Measurements from ENCODE around the gene TBX18.

DNA sequence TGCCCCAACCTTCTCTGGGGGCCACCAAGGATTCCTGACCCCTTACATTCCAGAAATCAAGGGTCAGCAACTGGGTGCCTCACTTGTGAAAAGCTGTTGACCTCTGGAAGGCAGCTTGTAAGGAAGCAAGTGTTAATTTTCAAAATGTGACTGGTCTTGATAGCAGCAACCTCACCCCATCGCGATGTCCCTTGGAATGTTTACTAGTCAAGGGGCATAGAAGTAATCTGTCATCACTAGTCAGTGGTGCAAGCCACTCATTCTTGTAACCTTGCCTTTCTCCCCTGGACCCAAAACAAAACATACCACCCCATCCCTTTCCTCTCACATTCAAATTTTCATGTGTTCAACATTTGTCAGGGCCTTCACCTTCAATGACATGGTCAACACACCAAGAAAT is 30.5 kb downstream of the TBX18 start:
- no peak for TF ChIP-seq ESRRA (CRISPR knock-in tag; IDR thresholded peaks at IDR 0.05; ENCODE audit: borderline replicate concordance)
- no peak for TF ChIP-seq CTCF (IDR thresholded peaks at IDR 0.05)
- TF ChIP-seq, protein P1, sequence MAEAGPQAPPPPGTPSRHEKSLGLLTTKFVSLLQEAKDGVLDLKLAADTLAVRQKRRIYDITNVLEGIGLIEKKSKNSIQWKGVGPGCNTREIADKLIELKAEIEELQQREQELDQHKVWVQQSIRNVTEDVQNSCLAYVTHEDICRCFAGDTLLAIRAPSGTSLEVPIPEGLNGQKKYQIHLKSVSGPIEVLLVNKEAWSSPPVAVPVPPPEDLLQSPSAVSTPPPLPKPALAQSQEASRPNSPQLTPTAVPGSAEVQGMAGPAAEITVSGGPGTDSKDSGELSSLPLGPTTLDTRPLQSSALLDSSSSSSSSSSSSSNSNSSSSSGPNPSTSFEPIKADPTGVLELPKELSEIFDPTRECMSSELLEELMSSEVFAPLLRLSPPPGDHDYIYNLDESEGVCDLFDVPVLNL (CRISPR knock-in tag; IDR thresholded peaks at IDR 0.05; ENCODE audit: borderline replicate concordance, low read depth) = no peak
- TF ChIP-seq CREB1 (CRISPR knock-in tag; IDR thresholded peaks at IDR 0.05) = no peak
- no peak for TF ChIP-seq ATF2 (CRISPR knock-in tag; IDR thresholded peaks at IDR 0.05; ENCODE audit: borderline replicate concordance, low read depth)
- TF ChIP-seq JUN (CRISPR knock-in tag; IDR thresholded peaks at IDR 0.05) = no peak

Measured in WTC11 (cell line).